Fibroblast of lung (primary cell): ENCODE data around the gene LRMDA. TPM values are rescaled to one million over a fixed set of nuclear protein-coding genes. Genes with fewer than 3 reads are reported as not detected.
A peak's percentile ranks its signal among the peaks of the same experiment; 100 is the strongest.

Experiments used
- DNase-seq, 2 donors: peaks; one replicate each; pipeline versions ENCODE4 v3.0.0 to v3.0.0-alpha.2; 2010; ENCODE audit warnings: low read depth in 2 of 2
- H2AFZ ChIP-seq: 2 replicates; pipeline ENCODE4 v1.5.1; 2012; ENCODE audit warnings: low read length, control low read depth, inconsistent platforms
- H3K27ac ChIP-seq: 2 replicates; pipeline ENCODE4 v1.5.1; 2011; ENCODE audit warnings: low read length, control low read depth; ENCODE audit not compliant: insufficient read depth
- H3K27me3 ChIP-seq: 2 replicates; pipeline ENCODE4 v1.5.1; 2011; ENCODE audit warnings: mild to moderate bottlenecking, low read length; ENCODE audit not compliant: control insufficient read depth, insufficient read depth
- H3K36me3 ChIP-seq: 2 replicates; pipeline ENCODE4 v1.5.1; 2011; ENCODE audit warnings: low read length; ENCODE audit not compliant: control insufficient read depth, insufficient read depth
- H3K4me1 ChIP-seq: 2 replicates; pipeline ENCODE4 v1.5.1; 2011; ENCODE audit warnings: low read length; ENCODE audit not compliant: control insufficient read depth, insufficient read depth; ENCODE audit errors: extremely low read depth
- H3K4me2 ChIP-seq: 2 replicates; pipeline ENCODE4 v1.5.1; 2011; ENCODE audit warnings: low read length, control low read depth; ENCODE audit not compliant: insufficient read depth; ENCODE audit errors: extremely low read depth
- H3K4me3 ChIP-seq, 4 experiments: fragments of 200-600 bp in 1 of 4; sonication (generic) in 1 of 4; replicated peaks in 1 of 4; 2 replicates each; pipeline ENCODE4 v1.5.1; 2011 to 2016; ENCODE audit warnings: low read length in 4 of 4, low read depth in 3 of 4, mild to moderate bottlenecking in 3 of 4, control low read depth in 2 of 4, inconsistent platforms in 1 of 4, mixed read lengths in 1 of 4; ENCODE audit not compliant: insufficient read depth in 1 of 4; ENCODE audit errors: control extremely low read depth in 1 of 4
- H3K79me2 ChIP-seq: 2 replicates; pipeline ENCODE4 v1.5.1; 2012; ENCODE audit warnings: mild to moderate bottlenecking, low read length, inconsistent platforms; ENCODE audit not compliant: control insufficient read depth, insufficient read depth
- H3K9ac ChIP-seq: 2 replicates; pipeline ENCODE4 v1.5.1; 2011; ENCODE audit warnings: mild to moderate bottlenecking, low read length, control low read depth; ENCODE audit not compliant: insufficient read depth
- H3K9me3 ChIP-seq: 2 replicates; pipeline ENCODE4 v1.5.1; 2012; ENCODE audit warnings: low read depth, low read length; ENCODE audit not compliant: control insufficient read depth, insufficient read depth
- H4K20me1 ChIP-seq: 2 replicates; pipeline ENCODE4 v1.5.1; 2011; ENCODE audit warnings: low read length; ENCODE audit not compliant: control insufficient read depth, insufficient read depth; ENCODE audit errors: extremely low read depth
- EZH2 ChIP-seq: IDR thresholded peaks from 2 replicates; pipeline ENCODE4 v1.5.1; 2012; ENCODE audit warnings: low read length, control low read depth, mild to moderate bottlenecking; ENCODE audit errors: missing control alignments
- polyA plus RNA-seq, 2 donors: library from polyadenylated mRNA; depleted of rRNA in 1 of 2; stranded (reverse) in 1 of 2; unstranded in 1 of 2; fragments of >200 nt; gene quantifications; 2 replicates each; pipeline ENCODE4 v1.2.1, GENCODE V29; 2011 to 2012; ENCODE audit warnings: missing spikeins in 1 of 2
- total RNA-seq: library from RNA; depleted of rRNA; stranded (reverse); fragments of >200 nt; gene quantifications from 2 replicates; pipeline ENCODE4 v1.2.1, GENCODE V29; 2014
- TF ChIP-seq, protein P1 (sequence below), 2 donors: IDR thresholded peaks in 1 of 2; conservative IDR thresholded peaks in 1 of 2; 1 replicate in 1 of 2; 2 replicates in 1 of 2; pipeline ENCODE4 v1.5.1; 2011 to 2012; ENCODE audit warnings: low read length in 2 of 2, control low read depth in 1 of 2, inconsistent platforms in 1 of 2, low read depth in 1 of 2, mild to moderate bottlenecking in 1 of 2

Gene LRMDA
- total and polyA plus RNA-seq, 2 donors (not counting 1 experiment from before 2014, with no cell fraction given): 1.7 to 2.0 TPM

DNA sequence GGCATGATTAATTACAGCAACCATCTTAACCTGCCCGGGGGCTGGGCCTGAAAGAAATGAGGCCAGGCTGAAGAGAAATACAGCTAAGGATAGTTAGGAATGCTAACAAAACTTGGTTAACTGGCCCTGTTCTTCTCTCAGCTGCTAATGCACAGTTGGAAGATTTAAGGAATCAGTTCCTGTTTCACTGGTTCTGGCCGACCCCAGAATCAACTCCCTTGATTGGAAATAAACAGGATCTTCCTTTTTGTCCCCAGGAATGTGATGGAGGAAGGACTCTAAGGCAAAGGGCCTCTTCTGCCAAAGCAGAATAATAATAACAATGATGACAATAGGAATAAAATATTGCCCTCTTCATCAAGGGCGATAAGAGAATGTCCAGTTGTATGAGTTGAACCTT lies 3.5 kb upstream of the LRMDA start:
- Histone ChIP-seq H3K36me3 (no peaks in the 10 kb centered on the region), H3K27me3 (peaks cover 3% of the 10 kb centered on the region), H3K4me3 (no peak overlapping the region), H2AFZ (no peak overlapping the region), H4K20me1 (no peaks in the 10 kb centered on the region), H3K4me2 (no peak overlapping the region), H3K79me2 (no peaks in the 10 kb centered on the region), H3K27ac (no peak overlapping the region), H3K9me3 (no peaks in the 10 kb centered on the region), H3K4me1 (peaks cover 5% of the 10 kb centered on the region), H3K9ac (no peak overlapping the region)
- DNase-seq: no peak
- no peak for TF ChIP-seq EZH2
- TF ChIP-seq, protein P1, sequence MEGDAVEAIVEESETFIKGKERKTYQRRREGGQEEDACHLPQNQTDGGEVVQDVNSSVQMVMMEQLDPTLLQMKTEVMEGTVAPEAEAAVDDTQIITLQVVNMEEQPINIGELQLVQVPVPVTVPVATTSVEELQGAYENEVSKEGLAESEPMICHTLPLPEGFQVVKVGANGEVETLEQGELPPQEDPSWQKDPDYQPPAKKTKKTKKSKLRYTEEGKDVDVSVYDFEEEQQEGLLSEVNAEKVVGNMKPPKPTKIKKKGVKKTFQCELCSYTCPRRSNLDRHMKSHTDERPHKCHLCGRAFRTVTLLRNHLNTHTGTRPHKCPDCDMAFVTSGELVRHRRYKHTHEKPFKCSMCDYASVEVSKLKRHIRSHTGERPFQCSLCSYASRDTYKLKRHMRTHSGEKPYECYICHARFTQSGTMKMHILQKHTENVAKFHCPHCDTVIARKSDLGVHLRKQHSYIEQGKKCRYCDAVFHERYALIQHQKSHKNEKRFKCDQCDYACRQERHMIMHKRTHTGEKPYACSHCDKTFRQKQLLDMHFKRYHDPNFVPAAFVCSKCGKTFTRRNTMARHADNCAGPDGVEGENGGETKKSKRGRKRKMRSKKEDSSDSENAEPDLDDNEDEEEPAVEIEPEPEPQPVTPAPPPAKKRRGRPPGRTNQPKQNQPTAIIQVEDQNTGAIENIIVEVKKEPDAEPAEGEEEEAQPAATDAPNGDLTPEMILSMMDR (conservative IDR thresholded peaks at IDR 0.05 in 1 of 2, IDR thresholded peaks at IDR 0.05 in 1 of 2; ENCODE audit: low read depth in 1 of 2, low read length in 2 of 2): no peak

DNA sequence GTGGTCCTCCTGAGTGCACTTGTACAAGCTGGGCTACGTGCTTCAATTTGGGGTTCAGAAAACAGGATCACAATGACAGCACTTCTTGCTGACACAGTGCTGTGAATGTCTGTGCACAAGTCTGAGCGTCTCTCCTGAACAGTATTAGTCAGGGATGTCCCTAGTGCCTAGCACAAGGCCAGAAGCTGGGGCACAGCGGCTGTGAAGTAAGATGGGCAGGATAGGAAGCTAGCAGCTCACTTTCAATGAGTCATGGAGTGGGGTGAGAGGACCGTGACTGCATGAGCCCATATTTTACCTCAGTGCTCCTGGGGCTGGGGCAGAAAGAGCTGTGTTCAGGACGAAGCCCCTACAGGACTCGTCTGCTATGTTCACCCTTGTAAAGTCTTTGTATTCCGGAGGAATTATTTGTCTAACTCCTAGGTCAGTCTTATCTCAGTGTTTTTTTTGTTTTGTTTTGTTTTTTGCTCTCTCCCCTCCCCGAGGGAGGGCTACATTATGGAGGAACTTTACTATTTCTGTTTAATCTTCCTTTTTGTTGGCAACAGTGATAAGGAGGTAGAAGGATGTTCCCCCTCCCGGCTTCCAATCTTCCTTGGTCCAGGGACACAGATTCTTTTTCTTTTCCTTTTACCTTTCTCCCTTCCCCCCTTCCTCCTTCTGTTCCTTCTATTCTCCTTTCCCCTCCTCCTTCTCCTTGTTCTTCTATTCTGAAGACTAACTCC lies 2.8 kb upstream of the LRMDA start:
- H3K27me3 ChIP-seq: peaks cover 3% of the 10 kb centered on the region
- H3K36me3 ChIP-seq: no peaks in the 10 kb centered on the region
- no peak overlapping the region for H2AFZ ChIP-seq
- H3K4me2 ChIP-seq: no peak overlapping the region
- peak in 1 of 2 donors; percentile 45 for DNase-seq
- H3K27ac ChIP-seq: no peak overlapping the region
- H3K4me1 ChIP-seq: peaks cover 5% of the 10 kb centered on the region
- H3K9me3 ChIP-seq: no peaks in the 10 kb centered on the region
- TF ChIP-seq, protein P1 (conservative IDR thresholded peaks at IDR 0.05 in 1 of 2, IDR thresholded peaks at IDR 0.05 in 1 of 2; ENCODE audit: low read depth in 1 of 2, low read length in 2 of 2): no peak
- TF ChIP-seq EZH2: no peak
- H3K79me2 ChIP-seq: no peaks in the 10 kb centered on the region
- H3K9ac ChIP-seq: no peak overlapping the region
- H4K20me1 ChIP-seq: no peaks in the 10 kb centered on the region
- no peak overlapping the region for H3K4me3 ChIP-seq

- Histone ChIP-seq H3K36me3 (no peaks in the 10 kb centered on the region), H3K4me3 (no peak overlapping the region), H2AFZ (no peak overlapping the region), H3K4me2 (no peak overlapping the region), H3K27me3 (peaks cover 3% of the 10 kb centered on the region), H3K79me2 (no peaks in the 10 kb centered on the region), H3K9ac (no peak overlapping the region), H3K4me1 (peaks cover 5% of the 10 kb centered on the region), H3K9me3 (no peaks in the 10 kb centered on the region), H3K27ac (no peak overlapping the region), H4K20me1 (no peaks in the 10 kb centered on the region)
- TF ChIP-seq, protein P1 (conservative IDR thresholded peaks at IDR 0.05 in 1 of 2, IDR thresholded peaks at IDR 0.05 in 1 of 2; ENCODE audit: low read depth in 1 of 2, low read length in 2 of 2): no peak
- no peak for TF ChIP-seq EZH2
- no peak for DNase-seq
These were observed 2.1 kb upstream of the LRMDA start for GRCh38 chr10:75429159-75429827.
